OCI-LY3 (cell line): ENCODE measurements around the gene KLHL1.

Experiments
- H2AFZ ChIP-seq: fragments of 200-600, 300-600 bp; shearing (Covaris generic); 2 replicates; pipeline ENCODE4 v1.6.0; 2014; ENCODE audit warnings: antibody characterized with exemption, low read depth, low read length
- H3K27ac ChIP-seq: fragments of 200-600, 300-600 bp; sonication (generic); 2 replicates; pipeline ENCODE4 v1.5.1; 2014; ENCODE audit warnings: mild to moderate bottlenecking, low read length, moderate library complexity, mixed read lengths
- H3K27me3 ChIP-seq: fragments of 200-600, 300-600 bp; sonication (generic); 2 replicates; pipeline ENCODE4 v1.6.1; 2014; ENCODE audit warnings: low read depth, low read length, mixed read lengths
- H3K36me3 ChIP-seq: fragments of 200-600, 300-600 bp; sonication (generic); replicated peaks from 2 replicates; pipeline ENCODE3; 2014; ENCODE audit warnings: low read depth, low read length, mixed read lengths
- H3K4me1 ChIP-seq: fragments of 300-600, 200-600 bp; sonication (generic); 2 replicates; pipeline ENCODE4 v1.6.1; 2014; ENCODE audit warnings: low read length, mixed read lengths
- H3K4me2 ChIP-seq: fragments of 200-600, 300-600 bp; sonication (generic); 2 replicates; pipeline ENCODE4 v1.6.1; 2014; ENCODE audit warnings: low read length, mixed read lengths
- H3K4me3 ChIP-seq: fragments of 300-600, 200-600 bp; sonication (generic); 2 replicates; pipeline ENCODE4 v1.5.1; 2014; ENCODE audit warnings: antibody characterized with exemption, mild to moderate bottlenecking, low read length, moderate library complexity
- H3K79me2 ChIP-seq: fragments of 300-600, 200-600 bp; shearing (Covaris generic); 2 replicates; pipeline ENCODE4 v1.6.1; 2014; ENCODE audit warnings: mild to moderate bottlenecking, low read length, mixed read lengths
- H3K9ac ChIP-seq: fragments of 300-600, 200-600 bp; shearing (Covaris generic); 2 replicates; pipeline ENCODE4 v1.6.0; 2014; ENCODE audit warnings: mild to moderate bottlenecking, low read length, moderate library complexity
- H3K9me3 ChIP-seq: fragments of 200-600, 300-600 bp; shearing (Covaris generic); 2 replicates; pipeline ENCODE4 v1.6.1; 2014; ENCODE audit warnings: low read length, mixed read lengths; ENCODE audit not compliant: insufficient read depth
- H4K20me1 ChIP-seq: fragments of 200-600, 300-600 bp; sonication (generic); 2 replicates; pipeline ENCODE4 v1.6.1; 2016; ENCODE audit warnings: low read length, mixed read lengths; ENCODE audit not compliant: insufficient read depth
- CTCF ChIP-seq: fragments of 200-600, 300-600 bp; sonication (generic); IDR thresholded peaks from 2 replicates; pipeline ENCODE4 v1.5.1; 2014; ENCODE audit warnings: antibody characterized with exemption, low read length, low read depth
- EZH2phosphoT487 ChIP-seq: fragments of 200-600 bp; shearing (Covaris generic); IDR thresholded peaks from 2 replicates; pipeline ENCODE4 v1.6.1; 2018; ENCODE audit warnings: antibody characterized with exemption, mixed run types, low read depth

Gene KLHL1

GRCh38 chr13:70034286-70034685, 74.0 kb downstream of the KLHL1 start:
- no peaks in the 10 kb centered on the region for H3K79me2 ChIP-seq
- TF ChIP-seq CTCF, result no peak
- TF ChIP-seq EZH2phosphoT487, result no peak
- H3K9ac ChIP-seq, result no peak overlapping the region
- H3K36me3 ChIP-seq, result no peaks in the 10 kb centered on the region
- no peaks in the 10 kb centered on the region for H4K20me1 ChIP-seq
- H3K4me1 ChIP-seq, result no peaks in the 10 kb centered on the region
- no peaks in the 10 kb centered on the region for H3K27me3 ChIP-seq
- no peak overlapping the region for H3K27ac ChIP-seq
- H3K4me3 ChIP-seq, result no peak overlapping the region
- no peak overlapping the region for H2AFZ ChIP-seq
- no peak overlapping the region for H3K4me2 ChIP-seq
- no peaks in the 10 kb centered on the region for H3K9me3 ChIP-seq

GRCh38 chr13:70027551-70027950, 80.7 kb downstream of the KLHL1 start:
- no peaks in the 10 kb centered on the region for H3K4me1 ChIP-seq
- H3K79me2 ChIP-seq, result no peaks in the 10 kb centered on the region
- H4K20me1 ChIP-seq, result no peaks in the 10 kb centered on the region
- no peak overlapping the region for H2AFZ ChIP-seq
- no peaks in the 10 kb centered on the region for H3K36me3 ChIP-seq
- no peak for TF ChIP-seq CTCF
- TF ChIP-seq EZH2phosphoT487, result no peak
- no peaks in the 10 kb centered on the region for H3K9me3 ChIP-seq
- H3K4me2 ChIP-seq, result no peak overlapping the region
- H3K4me3 ChIP-seq, result no peak overlapping the region
- no peak overlapping the region for H3K9ac ChIP-seq
- no peak overlapping the region for H3K27ac ChIP-seq
- no peaks in the 10 kb centered on the region for H3K27me3 ChIP-seq

- H3K9ac ChIP-seq, result no peak overlapping the region
- H3K4me1 ChIP-seq, result no peaks in the 10 kb centered on the region
- H3K4me3 ChIP-seq, result no peak overlapping the region
- no peak overlapping the region for H3K4me2 ChIP-seq
- H2AFZ ChIP-seq, result no peak overlapping the region
- H3K9me3 ChIP-seq, result no peaks in the 10 kb centered on the region
- H4K20me1 ChIP-seq, result no peaks in the 10 kb centered on the region
- H3K27me3 ChIP-seq, result no peaks in the 10 kb centered on the region
- H3K27ac ChIP-seq, result no peak overlapping the region
- H3K36me3 ChIP-seq, result no peaks in the 10 kb centered on the region
- no peaks in the 10 kb centered on the region for H3K79me2 ChIP-seq
- TF ChIP-seq CTCF (no peak), EZH2phosphoT487 (no peak)
Observed at GRCh38 chr13:70023516-70023915, 84.7 kb downstream of the KLHL1 start.

- Histone ChIP-seq H3K9me3 (no peaks in the 10 kb centered on the region), H3K4me3 (no peak overlapping the region), H3K79me2 (no peaks in the 10 kb centered on the region), H3K4me2 (no peak overlapping the region), H4K20me1 (no peaks in the 10 kb centered on the region), H3K27ac (no peak overlapping the region), H3K36me3 (no peaks in the 10 kb centered on the region), H3K27me3 (no peaks in the 10 kb centered on the region), H3K9ac (no peak overlapping the region), H2AFZ (no peak overlapping the region), H3K4me1 (no peaks in the 10 kb centered on the region)
- no peak for TF ChIP-seq CTCF
- no peak for TF ChIP-seq EZH2phosphoT487
Observed at GRCh38 chr13:70022646-70023045, 85.6 kb downstream of the KLHL1 start.
